K562 (cell line): ENCODE data around the gene BCO1. TPM values are rescaled to one million over a fixed set of nuclear protein-coding genes. Genes with fewer than 3 reads are reported as not detected.

Experiments used
- CXXC5 ChIP-seq: fragments of 250-450 bp; sonication (Bioruptor Pico); IDR thresholded peaks from 2 replicates; pipeline ENCODE4 v1.8.0; 2022; ENCODE audit warnings: inconsistent platforms, mild to moderate bottlenecking, moderate library complexity
- KDM1A ChIP-seq, 2 experiments: fragments of 450-650 bp; IDR thresholded peaks; 2 replicates each; pipeline ENCODE4 v1.6.1; 2016; ENCODE audit warnings: mild to moderate bottlenecking in 2 of 2
- RCOR1 ChIP-seq, 2 experiments: IDR thresholded peaks; 2 replicates each; pipeline ENCODE4 v1.6.1; 2012; ENCODE audit warnings: low read depth in 2 of 2, low read length in 2 of 2, borderline replicate concordance in 1 of 2, improper control_type of control experiment in 1 of 2
- SMAD3 ChIP-seq: fragments of 450-650 bp; formaldehyde crosslinking; conservative IDR thresholded peaks from 2 replicates; pipeline ENCODE4 v1.4.0; 2020; ENCODE audit warnings: mild to moderate bottlenecking
- STAT6 ChIP-seq: sonication (generic); formaldehyde crosslinking; IDR thresholded peaks from 2 replicates; pipeline ENCODE4 v1.8.1; 2023; ENCODE audit warnings: mild to moderate bottlenecking, missing genetic modification reagents
- THAP7 ChIP-seq: fragments of 250-450 bp; sonication (Bioruptor Pico); IDR thresholded peaks from 2 replicates; pipeline ENCODE4 v1.5.0; 2021
- TSHZ1 ChIP-seq: fragments of 250-450 bp; sonication (Bioruptor Pico); IDR thresholded peaks from 2 replicates; pipeline ENCODE4 v1.4.0; 2020; ENCODE audit warnings: mild to moderate bottlenecking, moderate library complexity
- ZBTB43 ChIP-seq: sonication (generic); formaldehyde crosslinking; IDR thresholded peaks from 2 replicates; pipeline ENCODE4 v1.8.0; 2023; ENCODE audit warnings: mild to moderate bottlenecking, missing genetic modification reagents
- ZBTB5 ChIP-seq: fragments of 450-650 bp; IDR thresholded peaks from 2 replicates; pipeline ENCODE4 v1.6.1; 2017; ENCODE audit warnings: antibody characterized with exemption
- ZFP36 ChIP-seq: fragments of 150-350 bp; IDR thresholded peaks from 2 replicates; pipeline ENCODE4 v1.6.1; 2018; ENCODE audit warnings: low read length, low read depth; ENCODE audit not compliant: partially characterized antibody
- ZFP91 ChIP-seq: sonication (generic); formaldehyde crosslinking; IDR thresholded peaks from 2 replicates; pipeline ENCODE4 v1.8.0; 2022; ENCODE audit warnings: mild to moderate bottlenecking, missing genetic modification reagents
- ZNF23 ChIP-seq: fragments of 250-450 bp; sonication (Bioruptor Pico); IDR thresholded peaks from 2 replicates; pipeline ENCODE4 v1.4.0; 2020; ENCODE audit warnings: mild to moderate bottlenecking
- ZNF282 ChIP-seq: sonication (generic); formaldehyde crosslinking; IDR thresholded peaks from 2 replicates; pipeline ENCODE4 v1.8.1; 2023; ENCODE audit warnings: missing genetic modification reagents
- polyA plus RNA-seq, 8 experiments: library from polyadenylated mRNA; depleted of rRNA in 4 of 8; stranded (reverse) in 5 of 8; unstranded in 3 of 8; fragments of >200 nt; fragmentation: Nextera tagmentation in 2 of 8; fragmentation: Illumina TruSeq in 1 of 8; extraction: Ambion mirVana in 2 of 8; extraction: Trizol in 1 of 8; gene quantifications; 2 replicates each; pipeline versions ENCODE4 v1.2.1 to v1.2.3, GENCODE V29; 2011 to 2014; ENCODE audit warnings: inconsistent platforms in 1 of 8, missing spikeins in 1 of 8
- total RNA-seq, 7 experiments: library from RNA; depleted of rRNA in 6 of 7; stranded (reverse); fragments of >200 nt in 6 of 7; fragmentation: Illumina TruSeq in 2 of 7; extraction: Trizol in 2 of 7; gene quantifications; 2 replicates each; pipeline versions ENCODE4 v1.2.1 to v1.2.3, GENCODE V29; 2011 to 2021; ENCODE audit warnings: low replicate concordance in 1 of 7

BCO1 gene
- total and polyA plus RNA-seq, 9 of the 15 experiments (the other 6 are each of a cell fraction or from before 2014, with no cell fraction given), result not detected

GRCh38 chr16:81204798-81205680, 33.5 kb upstream of the BCO1 start (continued):
- TF ChIP-seq TSHZ1 (CRISPR knock-in tag) (no peak), THAP7 (no peak), ZFP36 (no peak), SMAD3 (no peak), CXXC5 (peak; percentile 22; the same call in 1 of the 2 replicates), ZBTB5 (no peak), RCOR1 (IDR thresholded peaks at IDR 0.05; ENCODE audit: borderline replicate concordance in 1 of 2, low read depth in 2 of 2, low read length in 2 of 2) (peak; percentile 67 to 73; a peak in 2 of 4 replicates), ZBTB43 (no peak), STAT6 (CRISPR knock-in tag) (no peak), ZNF23 (no peak), ZNF282 (CRISPR knock-in tag) (no peak), KDM1A (IDR thresholded peaks at IDR 0.05) (peak; percentile 69 to 77), ZFP91 (no peak)
